Activated T-helper 17 cell treated with anti-CD3 and anti-CD28 coated beads, Interleukin-2, amount 50 U/mL, for 72 hours (primary cell): ENCODE data around the gene ZNF750. TPM values are rescaled to one million over a fixed set of nuclear protein-coding genes. Genes with fewer than 3 reads are reported as not detected.

Experiments
- ATAC-seq: fragments of 150-1000 bp; cut with Tn5 transposase; replicated peaks from 2 replicates; pipeline ENCODE4 v1.10.0; 2021; ENCODE audit warnings: mild to moderate bottlenecking, moderate library complexity
- H3K27ac Mint-ChIP-seq: one replicate; pipeline ENCODE4 v1.8.0; 2022; ENCODE audit warnings: mixed read lengths
- H3K27me3 Mint-ChIP-seq: one replicate; pipeline ENCODE4 v1.8.0; 2022; ENCODE audit warnings: mixed read lengths
- H3K36me3 Mint-ChIP-seq: one replicate; pipeline ENCODE4 v1.8.0; 2022; ENCODE audit warnings: low read depth, mild to moderate bottlenecking, mixed read lengths
- H3K4me1 Mint-ChIP-seq: one replicate; pipeline ENCODE4 v1.8.0; 2022; ENCODE audit warnings: mixed read lengths
- H3K4me3 Mint-ChIP-seq: one replicate; pipeline ENCODE4 v1.8.0; 2022; ENCODE audit warnings: mild to moderate bottlenecking, mixed read lengths
- H3K9me3 Mint-ChIP-seq: one replicate; pipeline ENCODE4 v1.8.0; 2022; ENCODE audit warnings: mixed read lengths
- total RNA-seq, 2 donors: library from RNA; stranded (reverse); gene quantifications; one replicate each; pipeline ENCODE4 v1.2.3, GENCODE V29; 2022

ZNF750 gene
- total RNA-seq, 2 donors from 2014 or later = not detected

DNA sequence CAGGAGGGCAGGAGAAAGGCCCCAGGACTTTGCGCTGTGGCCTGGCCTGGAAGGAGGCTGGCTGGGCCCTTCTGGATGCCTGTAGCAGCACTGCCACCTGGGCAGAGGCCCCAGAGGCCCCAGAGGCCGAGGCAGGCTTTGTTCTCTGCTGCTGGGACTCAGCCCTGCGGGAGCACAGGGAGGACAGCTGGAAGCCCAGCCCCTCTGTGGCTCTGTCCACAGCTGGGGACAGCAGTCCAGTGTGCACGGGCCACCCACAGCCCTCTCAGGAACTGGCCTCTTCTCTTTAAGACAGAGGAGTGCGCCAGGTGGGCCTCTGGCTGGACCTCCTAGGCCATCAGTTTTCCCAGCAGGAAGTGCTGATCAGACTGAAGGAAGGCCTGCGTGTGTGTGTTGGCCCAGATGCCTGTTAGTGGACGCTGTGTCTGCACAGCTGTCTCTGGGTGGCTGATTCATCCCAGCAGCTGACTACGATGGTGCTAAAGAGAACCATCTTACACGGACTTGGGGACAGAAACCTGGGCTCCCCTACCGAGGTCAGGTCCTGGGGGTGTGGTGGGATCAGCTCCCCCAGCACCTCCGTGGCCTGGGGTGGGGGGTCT is 26.9 kb upstream of the ZNF750 start:
- peaks cover 25% of the 10 kb centered on the region for H3K4me1 Mint-ChIP-seq
- ATAC-seq = no peak
- H3K9me3 Mint-ChIP-seq = no peaks in the 10 kb centered on the region
- H3K4me3 Mint-ChIP-seq = peak overlapping the region; percentile 89
- H3K27me3 Mint-ChIP-seq = no peaks in the 10 kb centered on the region
- H3K36me3 Mint-ChIP-seq = peaks cover 23% of the 10 kb centered on the region
- no peak overlapping the region for H3K27ac Mint-ChIP-seq

GRCh38 chr17:82865774-82866395 is 26.1 kb upstream of the ZNF750 start:
- Mint-ChIP-seq H3K27me3 (no peaks in the 10 kb centered on the region), H3K4me3 (peak overlapping the region; percentile 89), H3K27ac (no peak overlapping the region), H3K36me3 (peaks cover 19% of the 10 kb centered on the region), H3K9me3 (no peaks in the 10 kb centered on the region), H3K4me1 (peaks cover 29% of the 10 kb centered on the region)
- ATAC-seq = no peak

DNA sequence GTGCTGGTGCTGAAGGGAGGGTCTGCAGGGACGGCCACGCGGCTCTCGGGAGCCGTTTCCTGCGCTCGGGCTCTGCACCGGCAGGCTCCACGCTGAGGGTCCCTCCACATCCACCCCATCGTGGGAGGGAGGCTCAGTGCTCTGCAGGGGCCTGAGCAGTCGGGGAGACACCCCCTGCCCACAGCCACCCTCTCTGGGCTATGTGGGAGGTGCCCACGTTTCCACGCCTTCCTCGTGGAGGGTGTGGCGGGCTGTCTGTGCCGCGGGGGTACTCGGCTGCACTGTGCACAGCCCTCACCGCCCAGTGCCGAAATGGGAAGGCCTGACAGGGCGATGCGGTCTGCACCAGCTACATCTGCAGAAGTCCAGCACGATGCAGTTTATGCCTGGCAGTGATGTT is 25.5 kb upstream of the ZNF750 start:
- no peak overlapping the region for H3K27ac Mint-ChIP-seq

DNA sequence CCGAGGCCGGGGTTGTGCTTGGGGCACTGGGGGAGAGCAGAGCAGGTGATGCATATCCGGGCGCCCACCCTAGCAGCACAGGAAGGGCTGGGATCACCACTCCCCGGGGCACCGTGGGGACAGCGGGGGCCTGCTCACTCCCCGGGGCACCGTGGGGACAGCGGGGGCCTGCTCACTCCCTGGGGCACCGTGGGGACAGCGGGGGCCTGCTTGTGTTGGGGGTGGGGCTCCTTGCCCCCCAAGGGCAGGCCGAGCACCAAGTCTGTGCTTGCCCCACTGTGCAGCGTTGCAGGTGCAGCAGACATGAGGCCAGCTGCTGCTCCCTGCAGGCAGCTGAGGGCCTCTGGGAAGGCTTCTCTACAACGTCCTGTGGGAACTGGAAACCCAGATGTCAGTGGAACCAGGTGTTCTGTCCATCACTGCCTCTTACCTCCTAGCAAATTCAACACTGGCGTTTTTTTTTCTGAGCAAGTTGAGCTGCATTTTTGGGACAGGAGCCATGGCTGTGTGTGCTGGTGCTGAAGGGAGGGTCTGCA is 25.0 kb upstream of the ZNF750 start:
- Mint-ChIP-seq H3K27ac (peak overlapping the region; percentile 89), H3K4me1 (peaks cover 33% of the 10 kb centered on the region), H3K9me3 (no peaks in the 10 kb centered on the region), H3K36me3 (peaks cover 13% of the 10 kb centered on the region), H3K4me3 (peak overlapping the region; percentile 89), H3K27me3 (no peaks in the 10 kb centered on the region)
- ATAC-seq = no peak

More for the DNA sequence above, 25.5 kb upstream of the ZNF750 start:
- no peaks in the 10 kb centered on the region for H3K9me3 Mint-ChIP-seq
- peaks cover 14% of the 10 kb centered on the region for H3K36me3 Mint-ChIP-seq
- peaks cover 30% of the 10 kb centered on the region for H3K4me1 Mint-ChIP-seq
- no peaks in the 10 kb centered on the region for H3K27me3 Mint-ChIP-seq
- no peak for ATAC-seq
- H3K4me3 Mint-ChIP-seq = peak overlapping the region; percentile 89

- Mint-ChIP-seq H3K9me3 (no peaks in the 10 kb centered on the region), H3K27ac (peak overlapping the region; percentile 89), H3K36me3 (peaks cover 13% of the 10 kb centered on the region), H3K4me1 (peaks cover 33% of the 10 kb centered on the region), H3K27me3 (no peaks in the 10 kb centered on the region), H3K4me3 (peak overlapping the region; percentile 89)
- ATAC-seq = peak; percentile 88
Observed at GRCh38 chr17:82863941-82864712, 24.3 kb upstream of the ZNF750 start.

- H3K4me1 Mint-ChIP-seq = peaks cover 29% of the 10 kb centered on the region
- peak overlapping the region; percentile 89 for H3K4me3 Mint-ChIP-seq
- no peaks in the 10 kb centered on the region for H3K9me3 Mint-ChIP-seq
- peaks cover 13% of the 10 kb centered on the region for H3K36me3 Mint-ChIP-seq
- no peak for ATAC-seq
- H3K27ac Mint-ChIP-seq = peak overlapping the region; percentile 89
- no peaks in the 10 kb centered on the region for H3K27me3 Mint-ChIP-seq
Observed at GRCh38 chr17:82863383-82863940, 23.6 kb upstream of the ZNF750 start.

GRCh38 chr17:82862737-82863382 is 23.0 kb upstream of the ZNF750 start:
- H3K27me3 Mint-ChIP-seq = no peaks in the 10 kb centered on the region
- no peaks in the 10 kb centered on the region for H3K9me3 Mint-ChIP-seq
- peaks cover 29% of the 10 kb centered on the region for H3K4me1 Mint-ChIP-seq
- H3K4me3 Mint-ChIP-seq = peak overlapping the region; percentile 89
- no peak for ATAC-seq
- peaks cover 13% of the 10 kb centered on the region for H3K36me3 Mint-ChIP-seq
- H3K27ac Mint-ChIP-seq = peak overlapping the region; percentile 84

DNA sequence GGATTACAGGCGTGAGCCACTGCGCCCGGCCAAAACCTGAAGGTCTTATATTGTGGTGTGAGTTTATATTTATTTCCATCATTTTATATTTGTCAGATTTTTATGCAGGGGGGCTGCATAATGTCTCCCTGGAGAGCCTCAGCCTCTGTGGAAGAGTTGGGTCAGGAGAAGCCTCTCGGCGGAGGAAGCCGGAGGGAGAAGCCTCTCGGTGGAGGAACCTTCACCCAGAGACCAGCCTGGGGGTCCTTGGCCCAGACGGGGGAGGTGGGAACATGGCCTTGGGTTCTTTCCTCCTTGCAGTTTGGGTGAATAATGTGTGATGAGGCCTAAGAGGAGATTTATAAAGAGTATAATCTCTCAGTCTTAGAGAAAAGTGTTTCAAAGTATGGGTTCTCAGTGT is 22.4 kb upstream of the ZNF750 start:
- Mint-ChIP-seq H3K4me3 (peak overlapping the region; percentile 89), H3K9me3 (no peaks in the 10 kb centered on the region), H3K36me3 (peaks cover 13% of the 10 kb centered on the region), H3K4me1 (peaks cover 29% of the 10 kb centered on the region), H3K27me3 (no peaks in the 10 kb centered on the region), H3K27ac (peak overlapping the region; percentile 84)
- no peak for ATAC-seq

DNA sequence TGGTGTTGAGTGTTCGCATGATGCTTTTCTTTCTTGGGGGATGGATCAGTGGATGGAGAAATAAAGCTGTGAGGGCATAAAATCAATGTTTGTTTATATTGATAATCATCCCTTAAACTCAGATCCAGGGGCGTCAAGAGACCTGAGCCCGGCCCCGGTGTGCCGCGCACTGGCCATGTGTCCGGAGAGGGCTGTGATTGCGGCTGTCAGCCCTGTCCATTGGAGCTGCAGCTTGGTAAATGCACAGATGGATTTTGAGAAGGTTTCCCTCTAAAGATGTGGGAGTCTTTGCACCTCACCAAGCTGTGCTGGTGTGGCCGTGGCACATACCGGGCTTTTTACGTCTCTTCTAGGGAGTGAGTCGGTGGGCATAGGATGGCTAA is 21.6 kb upstream of the ZNF750 start:
- H3K36me3 Mint-ChIP-seq = peaks cover 13% of the 10 kb centered on the region
- peaks cover 29% of the 10 kb centered on the region for H3K4me1 Mint-ChIP-seq
- H3K27ac Mint-ChIP-seq = no peak overlapping the region
- peak overlapping the region; percentile 88 for H3K4me3 Mint-ChIP-seq
- ATAC-seq = no peak
- H3K27me3 Mint-ChIP-seq = no peaks in the 10 kb centered on the region
- no peaks in the 10 kb centered on the region for H3K9me3 Mint-ChIP-seq

DNA sequence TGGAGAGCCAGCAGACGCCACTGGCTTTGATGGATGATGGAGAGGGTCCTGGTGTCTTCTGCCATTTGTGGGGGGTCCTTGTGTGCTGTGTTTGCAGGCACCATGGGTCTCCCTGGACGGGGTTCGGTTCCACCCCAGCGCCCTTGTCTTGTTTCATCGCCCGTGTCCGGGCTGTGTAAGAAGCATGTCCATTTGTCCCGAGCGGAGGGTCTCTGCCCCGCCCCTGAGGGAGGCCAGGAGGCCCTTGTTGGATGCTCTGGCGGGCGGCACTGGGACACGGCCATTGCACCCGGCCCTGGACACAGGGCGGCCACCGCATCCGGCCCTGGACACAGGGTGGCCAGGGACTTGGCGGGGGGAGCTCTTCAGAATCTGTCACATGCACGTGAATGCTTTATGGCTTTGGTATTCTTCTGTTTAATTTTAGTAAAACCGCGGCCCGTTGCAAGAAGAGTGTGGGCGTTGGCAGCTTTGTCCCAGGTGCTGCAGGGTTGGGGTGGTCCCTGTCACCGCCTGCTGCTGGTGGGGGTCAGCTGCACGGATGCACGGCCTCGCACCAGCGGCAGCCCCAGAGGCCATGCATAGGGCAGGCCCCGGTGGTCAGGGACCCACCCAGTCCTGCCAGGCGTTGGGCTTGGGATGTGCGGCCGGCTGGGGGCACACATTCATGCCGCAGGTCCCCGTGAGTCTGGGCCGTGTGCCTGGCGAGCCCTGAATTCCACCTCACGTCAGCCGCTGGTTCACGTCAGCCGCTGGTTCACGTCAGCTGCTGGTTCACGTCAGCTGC is 21.0 kb upstream of the ZNF750 start:
- Mint-ChIP-seq H3K36me3 (peaks cover 13% of the 10 kb centered on the region), H3K27ac (peak overlapping the region; percentile 96), H3K4me3 (peak overlapping the region; percentile 88), H3K27me3 (no peaks in the 10 kb centered on the region), H3K9me3 (no peaks in the 10 kb centered on the region), H3K4me1 (peaks cover 29% of the 10 kb centered on the region)
- ATAC-seq = no peak

DNA sequence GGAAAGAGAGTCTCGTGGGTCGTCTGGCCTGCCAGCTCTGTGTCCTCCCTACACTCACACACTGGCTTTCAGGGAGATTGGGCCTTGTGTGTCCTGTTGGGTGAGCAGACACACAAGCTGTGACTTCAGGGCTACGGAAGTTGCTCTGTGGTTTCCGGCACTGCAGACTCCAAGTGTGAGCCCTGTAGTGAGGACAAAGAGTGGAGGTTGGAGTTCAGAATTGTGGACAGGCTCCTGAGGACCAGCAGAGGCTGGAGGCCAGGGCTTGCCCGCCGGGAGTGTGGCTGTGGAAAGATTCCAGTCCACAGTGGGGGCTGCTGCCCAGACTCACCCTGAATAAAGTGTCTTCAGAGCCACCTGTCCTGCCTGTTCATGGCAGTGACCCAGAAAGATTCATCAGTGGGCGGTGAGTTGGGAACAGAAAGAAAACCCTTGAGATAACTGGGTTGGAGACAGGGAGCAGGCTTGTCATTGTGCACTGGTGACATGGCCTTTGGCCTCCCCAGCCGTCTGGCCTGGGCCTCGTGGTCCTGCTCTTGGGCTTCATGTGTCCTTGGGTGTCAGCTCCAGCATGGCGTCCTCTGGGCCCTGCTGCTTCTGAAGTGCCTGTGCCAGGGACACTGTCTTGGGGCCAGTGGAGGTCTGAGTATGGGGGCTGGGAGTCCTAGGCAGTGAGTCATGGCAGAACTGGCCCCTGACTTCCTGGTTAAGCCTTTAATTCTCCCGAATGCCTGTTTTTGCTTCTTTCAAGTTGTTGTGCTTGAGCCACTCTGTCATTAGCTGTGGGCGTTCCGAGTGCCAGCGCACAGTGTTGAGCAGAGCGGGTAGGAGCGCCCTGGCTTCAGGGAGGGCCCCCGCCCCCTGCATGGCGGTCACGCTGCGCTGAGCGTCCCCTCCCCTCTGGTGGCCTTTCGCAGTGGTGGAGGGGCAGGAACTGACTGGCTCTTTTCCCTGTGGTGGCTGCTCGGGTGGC is 19.9 kb upstream of the ZNF750 start:
- peaks cover 13% of the 10 kb centered on the region for H3K36me3 Mint-ChIP-seq
- peaks cover 29% of the 10 kb centered on the region for H3K4me1 Mint-ChIP-seq
- ATAC-seq = peak; percentile 77
- no peaks in the 10 kb centered on the region for H3K27me3 Mint-ChIP-seq
- H3K9me3 Mint-ChIP-seq = no peaks in the 10 kb centered on the region
- peak overlapping the region; percentile 88 for H3K4me3 Mint-ChIP-seq
- peak overlapping the region; percentile 96 for H3K27ac Mint-ChIP-seq

DNA sequence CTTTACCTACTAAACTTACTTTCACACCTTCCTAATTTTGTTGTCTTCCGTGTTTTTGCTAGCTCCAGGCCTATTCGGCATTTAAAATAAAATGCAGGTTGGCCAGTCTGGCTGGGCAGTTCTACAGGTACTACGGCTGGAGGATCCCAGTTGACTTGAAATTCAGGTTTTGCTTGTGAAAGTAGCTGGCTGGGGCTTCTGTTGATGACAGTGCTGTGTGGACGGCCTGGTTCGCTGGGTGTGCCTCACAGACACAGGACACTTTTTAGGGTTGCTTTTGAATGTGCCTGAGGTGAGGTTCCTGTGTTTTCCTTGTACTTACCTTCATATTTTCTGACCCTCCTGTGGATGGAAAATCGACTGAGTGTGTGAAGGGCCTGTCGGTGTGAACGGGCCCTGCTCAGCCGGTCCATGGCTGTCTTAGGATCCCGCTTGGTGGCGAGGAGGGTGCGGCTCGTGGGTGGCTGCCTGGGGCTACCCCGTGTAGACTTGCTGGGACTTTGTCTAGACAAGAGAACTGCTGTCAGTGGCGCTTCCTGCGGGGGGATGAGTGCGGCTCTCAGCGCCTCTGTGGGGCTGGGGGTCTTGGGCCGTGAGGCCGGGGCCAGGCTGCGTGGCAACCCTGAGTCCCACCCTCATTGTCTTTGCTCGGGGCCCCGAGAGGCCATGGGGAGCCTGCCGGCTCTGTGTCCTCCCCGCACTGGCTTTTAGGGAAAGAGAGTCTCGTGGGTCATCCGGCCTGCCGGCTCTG is 18.7 kb upstream of the ZNF750 start:
- H3K4me3 Mint-ChIP-seq = peak overlapping the region; percentile 88
- ATAC-seq = no peak
- H3K27me3 Mint-ChIP-seq = no peaks in the 10 kb centered on the region
- peak overlapping the region; percentile 96 for H3K27ac Mint-ChIP-seq
- no peaks in the 10 kb centered on the region for H3K9me3 Mint-ChIP-seq
- H3K4me1 Mint-ChIP-seq = peaks cover 20% of the 10 kb centered on the region
- H3K36me3 Mint-ChIP-seq = peaks cover 17% of the 10 kb centered on the region
